Fibroblast of upper back skin (primary cell): ENCODE results near the gene IGSF6.
"Not testable (repeated sequence)": the region's sequence is repeated elsewhere in the genome, so short reads cannot be mapped to it uniquely, and the experiment has no call there.

Source experiments
- DNase-seq: peaks from one replicate; pipeline ENCODE4 v3.0.0-alpha.2; 2013

Gene IGSF6

GRCh38 chr16:21652453-21652852 is at the start of gene IGSF6:
Gene IGSF6 (minus strand): TSS chr16:21652608. CDS start chr16:21652598, 10 bp downstream.
- DNase-seq, result no peak

- no peak for DNase-seq
Measured at GRCh38 chr16:21701271-21701670, 48.9 kb upstream of the IGSF6 start.

GRCh38 chr16:21698169-21699032 is 46.0 kb upstream of the IGSF6 start:
- DNase-seq, result no peak

GRCh38 chr16:21697032-21697431 is 44.6 kb upstream of the IGSF6 start:
- DNase-seq, result no peak

- peak; percentile 35 for DNase-seq
Measured at GRCh38 chr16:21694609-21695008, 42.2 kb upstream of the IGSF6 start.

GRCh38 chr16:21690967-21691366 is 38.6 kb upstream of the IGSF6 start:
- not testable (repeated sequence) for DNase-seq

GRCh38 chr16:21689107-21689506 is 36.7 kb upstream of the IGSF6 start:
- no peak for DNase-seq

- no peak for DNase-seq
Measured at GRCh38 chr16:21685034-21685455, 32.6 kb upstream of the IGSF6 start.

GRCh38 chr16:21684199-21684598 is 31.8 kb upstream of the IGSF6 start:
- DNase-seq, result no peak

GRCh38 chr16:21683184-21683583 is 30.8 kb upstream of the IGSF6 start:
- no peak for DNase-seq

GRCh38 chr16:21680714-21681113 is 28.3 kb upstream of the IGSF6 start:
- not testable (repeated sequence) for DNase-seq

- not testable (repeated sequence) for DNase-seq
Measured at GRCh38 chr16:21674456-21674855, 22.0 kb upstream of the IGSF6 start.

- no peak for DNase-seq
Measured at GRCh38 chr16:21673469-21673868, 21.1 kb upstream of the IGSF6 start.

GRCh38 chr16:21667575-21667974 is 15.2 kb upstream of the IGSF6 start:
- no peak for DNase-seq

GRCh38 chr16:21666772-21667171 is 14.4 kb upstream of the IGSF6 start:
- DNase-seq, result no peak

GRCh38 chr16:21664801-21665492 is 12.5 kb upstream of the IGSF6 start:
- DNase-seq, result no peak

GRCh38 chr16:21663889-21664647 is 11.7 kb upstream of the IGSF6 start, which contains the start of gene OTOA:
Gene OTOA (plus strand): TSS chr16:21663968. CDS start chr16:21678515, 14,547 bp downstream.
- DNase-seq, result no peak

- no peak for DNase-seq
Measured at GRCh38 chr16:21659124-21659523, 6.7 kb upstream of the IGSF6 start.

GRCh38 chr16:21656795-21657768 is 4.7 kb upstream of the IGSF6 start:
- DNase-seq, result peak; percentile 57

GRCh38 chr16:21654881-21655280 is 2.5 kb upstream of the IGSF6 start:
- DNase-seq, result no peak

- no peak for DNase-seq
Measured at GRCh38 chr16:21654466-21654865, 2.1 kb upstream of the IGSF6 start.

GRCh38 chr16:21653571-21653970 is 1.2 kb upstream of the IGSF6 start:
- DNase-seq, result no peak
